Measurements from ENCODE around the gene BICRA. TPM values are rescaled to one million over a fixed set of nuclear protein-coding genes. Genes with fewer than 3 reads are reported as not detected.

Gene BICRA
- total RNA-seq, 4 donors from 2014 or later = 10.7 to 33.6 (median 22.9) TPM

GRCh38 chr19:47730521-47730889 is 121.6 kb downstream of the BICRA start:
- Histone ChIP-seq H3K27me3 (no peaks in the 10 kb centered on the region), H3K27ac (peak overlapping the region; percentile 83), H3K4me1 (peaks cover 38% of the 10 kb centered on the region), H3K36me3 (peaks cover 32% of the 10 kb centered on the region), H3K9me3 (no peaks in the 10 kb centered on the region), H3K4me3 (peak overlapping the region; percentile 23)
- TF ChIP-seq POLR2AphosphoS5 (IDR thresholded peaks at IDR 0.05) = no peak
- no peak for TF ChIP-seq EP300 (IDR thresholded peaks at IDR 0.05)
- TF ChIP-seq CTCF (IDR thresholded peaks at IDR 0.05) = no peak
- TF ChIP-seq POLR2A (IDR thresholded peaks at IDR 0.05) = no peak
- 88% methylated on average over 8 of the region's 8 CpGs for WGBS
- no peak for DNase-seq (ENCODE audit: low spot score in 2 of 2)

GRCh38 chr19:47730910-47731309 is 122.0 kb downstream of the BICRA start:
- Histone ChIP-seq H3K4me3 (no peak overlapping the region), H3K27me3 (no peaks in the 10 kb centered on the region), H3K9me3 (no peaks in the 10 kb centered on the region), H3K36me3 (peaks cover 32% of the 10 kb centered on the region), H3K4me1 (peaks cover 34% of the 10 kb centered on the region), H3K27ac (no peak overlapping the region)
- TF ChIP-seq POLR2A (IDR thresholded peaks at IDR 0.05) (no peak), EP300 (IDR thresholded peaks at IDR 0.05) (no peak), POLR2AphosphoS5 (IDR thresholded peaks at IDR 0.05) (no peak), CTCF (IDR thresholded peaks at IDR 0.05) (no peak)
- WGBS = 94% methylated on average over 8 of the region's 8 CpGs
- DNase-seq (ENCODE audit: low spot score in 2 of 2) = no peak

- 82% methylated on average over 4 of the region's 4 CpGs for WGBS
- no peaks in the 10 kb centered on the region for H3K9me3 ChIP-seq
- TF ChIP-seq POLR2A (IDR thresholded peaks at IDR 0.05) = no peak
- no peak for TF ChIP-seq CTCF (IDR thresholded peaks at IDR 0.05)
- TF ChIP-seq EP300 (IDR thresholded peaks at IDR 0.05) = no peak
- TF ChIP-seq POLR2AphosphoS5 (IDR thresholded peaks at IDR 0.05) = no peak
- H3K27me3 ChIP-seq = no peaks in the 10 kb centered on the region
- no peak overlapping the region for H3K4me3 ChIP-seq
- no peak overlapping the region for H3K27ac ChIP-seq
- no peak for DNase-seq (ENCODE audit: low spot score in 2 of 2)
- H3K4me1 ChIP-seq = peaks cover 6% of the 10 kb centered on the region
- peaks cover 68% of the 10 kb centered on the region for H3K36me3 ChIP-seq
These were observed 126.2 kb downstream of the BICRA start for GRCh38 chr19:47735131-47735530.

- Histone ChIP-seq H3K9me3 (no peaks in the 10 kb centered on the region), H3K4me3 (no peak overlapping the region), H3K27ac (no peak overlapping the region), H3K36me3 (peaks cover 56% of the 10 kb centered on the region), H3K27me3 (no peaks in the 10 kb centered on the region), H3K4me1 (peaks cover 29% of the 10 kb centered on the region)
- WGBS = 86% methylated on average over 40 of the region's 48 CpGs
- no peak for DNase-seq (ENCODE audit: low spot score in 2 of 2)
- TF ChIP-seq POLR2A (IDR thresholded peaks at IDR 0.05) = no peak
- no peak for TF ChIP-seq POLR2AphosphoS5 (IDR thresholded peaks at IDR 0.05)
- no peak for TF ChIP-seq EP300 (IDR thresholded peaks at IDR 0.05)
- TF ChIP-seq CTCF (IDR thresholded peaks at IDR 0.05) = no peak
These were observed 132.1 kb downstream of the BICRA start for GRCh38 chr19:47740866-47741519.

GRCh38 chr19:47741544-47742140 is 132.7 kb downstream of the BICRA start:
- Histone ChIP-seq H3K9me3 (no peaks in the 10 kb centered on the region), H3K27ac (peak overlapping the region; percentile 94), H3K27me3 (no peaks in the 10 kb centered on the region), H3K36me3 (peaks cover 50% of the 10 kb centered on the region), H3K4me1 (peaks cover 35% of the 10 kb centered on the region), H3K4me3 (no peak overlapping the region)
- no peak for TF ChIP-seq POLR2A (IDR thresholded peaks at IDR 0.05)
- no peak for TF ChIP-seq CTCF (IDR thresholded peaks at IDR 0.05)
- DNase-seq (ENCODE audit: low spot score in 2 of 2) = no peak
- WGBS = 71% methylated on average over 11 of the region's 15 CpGs
